Stimulated activated naive B cell treated with anti-CD40 and anti-IgM and Interleukin-4, amounts not matched to agents 10 μg/mL and 1 μg/mL and 100 μg/mL, for 72 hours (primary cell): ENCODE measurements around the gene PKD2.

ENCODE experiments used
- ATAC-seq, 2 donors: fragments of 150-1000 bp; cut with Tn5 transposase; replicated peaks; 2 replicates each; pipeline ENCODE4 v1.10.0; 2021; ENCODE audit warnings: moderate library complexity in 1 of 2
- DNase-seq: peaks from one replicate; pipeline ENCODE4 v3.0.0; 2021
- H3K27ac Mint-ChIP-seq: one replicate; pipeline ENCODE4 v1.8.0; 2022; ENCODE audit warnings: mild to moderate bottlenecking, mixed read lengths
- H3K27me3 Mint-ChIP-seq, 2 donors: one replicate each; pipeline ENCODE4 v1.8.0; 2022; ENCODE audit warnings: mixed read lengths in 2 of 2
- H3K36me3 Mint-ChIP-seq, 2 donors: one replicate each; pipeline ENCODE4 v1.8.0; 2022; ENCODE audit warnings: mixed read lengths in 2 of 2, mild to moderate bottlenecking in 1 of 2
- H3K4me1 Mint-ChIP-seq, 2 donors: one replicate each; pipeline ENCODE4 v1.8.0; 2022; ENCODE audit warnings: mixed read lengths in 2 of 2, mild to moderate bottlenecking in 1 of 2
- H3K4me3 Mint-ChIP-seq, 2 donors: one replicate each; pipeline ENCODE4 v1.8.0; 2022; ENCODE audit warnings: mild to moderate bottlenecking in 2 of 2, mixed read lengths in 2 of 2, moderate library complexity in 1 of 2
- H3K9me3 Mint-ChIP-seq, 2 donors: one replicate each; pipeline ENCODE4 v1.8.0; 2022; ENCODE audit warnings: mixed read lengths in 2 of 2, mild to moderate bottlenecking in 1 of 2

Gene PKD2

GRCh38 chr4:88007304-88008121 lies at the start of gene PKD2:
TSS of gene PKD2 (plus strand) at chr4:88007635. CDS start at chr4:88007734, 99 bp downstream.
- Mint-ChIP-seq H3K4me3 (peak within 1 kb of the TSS; percentile 82 to 88), H3K27me3 (peaks cover 10 to 16% of the 10 kb centered on the region in 2 donors), H3K9me3 (no peaks in the 10 kb centered on the region), H3K4me1 (peaks cover 15 to 36% of the 10 kb centered on the region in 2 donors), H3K27ac (peak within 1 kb of the TSS; percentile 86), H3K36me3 (peaks cover 3 to 9% of the 10 kb centered on the region in 2 donors)
- peak; percentile 88 to 91 for ATAC-seq
- peak; percentile 65 for DNase-seq

GRCh38 chr4:87961993-87962392 lies 45.4 kb upstream of the PKD2 start:
- no peaks in the 10 kb centered on the region for H3K9me3 Mint-ChIP-seq
- H3K27me3 Mint-ChIP-seq: no peaks in the 10 kb centered on the region

GRCh38 chr4:87962398-87963146 lies 44.9 kb upstream of the PKD2 start:
- ATAC-seq: no peak
- H3K27ac Mint-ChIP-seq: no peak overlapping the region
- DNase-seq: no peak
- no peaks in the 10 kb centered on the region for H3K9me3 Mint-ChIP-seq
- no peak overlapping the region for H3K4me3 Mint-ChIP-seq
- no peaks in the 10 kb centered on the region for H3K4me1 Mint-ChIP-seq
- H3K27me3 Mint-ChIP-seq: no peaks in the 10 kb centered on the region
- H3K36me3 Mint-ChIP-seq: no peaks in the 10 kb centered on the region

More at GRCh38 chr4:87961993-87962392, 45.4 kb upstream of the PKD2 start:
- no peak for DNase-seq
- Mint-ChIP-seq H3K27ac (no peak overlapping the region), H3K4me3 (no peak overlapping the region), H3K4me1 (no peaks in the 10 kb centered on the region), H3K36me3 (no peaks in the 10 kb centered on the region)
- ATAC-seq: no peak

- no peaks in the 10 kb centered on the region for H3K9me3 Mint-ChIP-seq
These were observed 41.9 kb upstream of the PKD2 start for GRCh38 chr4:87965501-87965975.

GRCh38 chr4:87966095-87966496 lies 41.3 kb upstream of the PKD2 start:
- DNase-seq: no peak
- Mint-ChIP-seq H3K9me3 (no peaks in the 10 kb centered on the region), H3K4me1 (no peaks in the 10 kb centered on the region), H3K36me3 (no peaks in the 10 kb centered on the region), H3K27ac (no peak overlapping the region), H3K27me3 (peaks cover 0 to 4% of the 10 kb centered on the region in 2 donors), H3K4me3 (no peak overlapping the region)
- ATAC-seq: no peak

More at GRCh38 chr4:87965501-87965975, 41.9 kb upstream of the PKD2 start:
- ATAC-seq (no peak), DNase-seq (no peak)
- no peak overlapping the region for H3K27ac Mint-ChIP-seq
- no peak overlapping the region for H3K4me3 Mint-ChIP-seq
- peaks cover 0 to 3% of the 10 kb centered on the region in 2 donors for H3K27me3 Mint-ChIP-seq
- H3K4me1 Mint-ChIP-seq: no peaks in the 10 kb centered on the region
- H3K36me3 Mint-ChIP-seq: no peaks in the 10 kb centered on the region

GRCh38 chr4:87967193-87967592 lies 40.2 kb upstream of the PKD2 start:
- H3K4me3 Mint-ChIP-seq: no peak overlapping the region
- DNase-seq (no peak), ATAC-seq (no peak)
- peaks cover 4 to 5% of the 10 kb centered on the region in 2 donors for H3K27me3 Mint-ChIP-seq
- H3K9me3 Mint-ChIP-seq: no peaks in the 10 kb centered on the region
- no peaks in the 10 kb centered on the region for H3K36me3 Mint-ChIP-seq
- no peaks in the 10 kb centered on the region for H3K4me1 Mint-ChIP-seq
- H3K27ac Mint-ChIP-seq: no peak overlapping the region

DNA sequence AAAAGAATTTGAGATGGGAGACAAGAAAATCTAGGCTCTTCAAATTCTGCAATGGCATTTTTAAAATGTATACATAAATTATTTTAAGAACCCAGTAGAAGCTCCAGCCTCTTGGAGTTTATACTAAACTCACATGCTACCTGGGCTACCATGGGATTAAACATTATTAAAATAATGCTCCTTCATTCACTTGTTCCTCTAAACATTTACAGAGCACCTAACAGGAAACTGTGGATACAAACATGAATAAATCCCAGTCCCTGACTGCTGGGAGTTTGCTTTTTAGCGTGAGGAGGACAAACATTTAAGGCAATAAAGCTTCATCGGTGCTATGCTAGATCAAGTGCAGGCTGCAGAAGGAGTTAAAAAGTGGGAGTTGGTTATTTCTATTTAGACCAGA lies 37.3 kb upstream of the PKD2 start:
- Mint-ChIP-seq H3K36me3 (no peaks in the 10 kb centered on the region), H3K27ac (no peak overlapping the region), H3K9me3 (no peaks in the 10 kb centered on the region), H3K4me3 (no peak overlapping the region), H3K27me3 (peaks cover 5 to 10% of the 10 kb centered on the region in 2 donors), H3K4me1 (peaks cover 0 to under 1% of the 10 kb centered on the region in 2 donors)
- DNase-seq (no peak), ATAC-seq (no peak)

DNA sequence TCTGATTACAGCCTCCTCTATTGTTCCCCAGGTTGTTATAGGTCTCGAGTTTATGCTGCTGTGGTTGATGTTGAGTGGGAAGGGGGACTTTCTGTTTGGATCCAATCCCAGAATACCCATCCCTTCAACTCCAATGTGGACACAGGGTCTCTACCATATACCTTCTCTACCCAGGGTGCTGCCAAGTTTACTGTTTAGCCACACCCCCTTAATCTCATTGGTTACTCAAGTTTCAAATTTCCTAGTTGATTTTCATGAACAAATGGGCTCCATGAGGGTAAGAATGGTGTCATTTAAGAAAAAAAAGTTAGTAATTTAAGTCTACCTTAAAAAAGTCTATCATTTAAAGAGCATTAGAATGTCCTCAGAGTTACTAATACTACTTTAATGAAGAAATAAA lies 35.6 kb upstream of the PKD2 start:
- no peak for DNase-seq

GRCh38 chr4:87973283-87974169 lies 33.9 kb upstream of the PKD2 start:
- no peaks in the 10 kb centered on the region for H3K9me3 Mint-ChIP-seq
- no peak overlapping the region for H3K4me3 Mint-ChIP-seq
- DNase-seq: no peak
- peak; percentile 66 to 72 for ATAC-seq
- no peaks in the 10 kb centered on the region for H3K36me3 Mint-ChIP-seq
- H3K27me3 Mint-ChIP-seq: peaks cover 5 to 19% of the 10 kb centered on the region in 2 donors
- H3K27ac Mint-ChIP-seq: no peak overlapping the region
- H3K4me1 Mint-ChIP-seq: peaks cover 4 to 7% of the 10 kb centered on the region in 2 donors

More for the DNA sequence above, 35.6 kb upstream of the PKD2 start:
- Mint-ChIP-seq H3K27me3 (peaks cover 5 to 14% of the 10 kb centered on the region in 2 donors), H3K27ac (no peak overlapping the region), H3K36me3 (no peaks in the 10 kb centered on the region), H3K9me3 (no peaks in the 10 kb centered on the region), H3K4me1 (peaks cover 4 to 7% of the 10 kb centered on the region in 2 donors), H3K4me3 (no peak overlapping the region)
- ATAC-seq: no peak

DNA sequence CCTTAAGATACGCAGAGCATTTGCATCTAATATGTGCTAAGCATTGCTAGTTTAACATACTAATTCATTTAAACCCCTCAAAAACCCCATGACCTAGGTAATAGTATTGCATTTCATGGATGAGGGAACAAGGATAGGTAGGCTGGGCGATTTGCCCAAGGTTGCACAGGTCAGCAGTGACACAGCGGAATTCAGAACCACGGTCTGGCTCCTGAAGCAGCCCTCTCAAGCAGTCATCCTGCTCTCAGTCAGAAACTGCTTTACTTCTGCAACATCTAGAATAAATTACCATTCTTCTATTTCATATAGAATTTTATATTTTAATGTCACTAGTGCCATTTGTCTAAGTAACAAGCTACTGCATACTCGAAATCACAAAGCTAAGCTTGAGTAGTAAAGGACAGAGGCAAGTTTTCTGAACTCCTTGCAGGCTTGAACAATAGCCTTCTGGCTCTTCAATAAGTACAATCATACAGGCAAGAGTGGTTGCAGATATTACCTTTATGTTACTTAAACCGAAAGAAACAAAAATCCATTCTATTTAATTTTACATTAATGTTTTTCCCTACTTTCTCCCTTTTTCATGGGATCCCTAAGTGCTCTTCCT lies 32.5 kb upstream of the PKD2 start:
- H3K4me3 Mint-ChIP-seq: peak overlapping the region; percentile 63 to 73
- H3K4me1 Mint-ChIP-seq: peaks cover 4 to 7% of the 10 kb centered on the region in 2 donors

GRCh38 chr4:87975466-87975865 lies 32.0 kb upstream of the PKD2 start, which contains the start of gene SPP1:
TSS of gene SPP1 (plus strand) at chr4:87975714. CDS start at chr4:87976896, 1,182 bp downstream.
- Mint-ChIP-seq H3K9me3 (no peaks in the 10 kb centered on the region), H3K27me3 (peaks cover 5 to 17% of the 10 kb centered on the region in 2 donors), H3K36me3 (no peaks in the 10 kb centered on the region), H3K4me1 (peaks cover 4 to 7% of the 10 kb centered on the region in 2 donors), H3K4me3 (peak within 1 kb of the TSS; percentile 63 to 73), H3K27ac (no peak within 1 kb of the TSS)
- peak; percentile 90 to 91 for ATAC-seq
- DNase-seq: no peak

More for the DNA sequence above, 32.5 kb upstream of the PKD2 start:
- Mint-ChIP-seq H3K9me3 (no peaks in the 10 kb centered on the region), H3K36me3 (no peaks in the 10 kb centered on the region), H3K27ac (no peak overlapping the region), H3K27me3 (peaks cover 5 to 19% of the 10 kb centered on the region in 2 donors)
- DNase-seq: no peak
- peak; percentile 38 to 41 for ATAC-seq

DNA sequence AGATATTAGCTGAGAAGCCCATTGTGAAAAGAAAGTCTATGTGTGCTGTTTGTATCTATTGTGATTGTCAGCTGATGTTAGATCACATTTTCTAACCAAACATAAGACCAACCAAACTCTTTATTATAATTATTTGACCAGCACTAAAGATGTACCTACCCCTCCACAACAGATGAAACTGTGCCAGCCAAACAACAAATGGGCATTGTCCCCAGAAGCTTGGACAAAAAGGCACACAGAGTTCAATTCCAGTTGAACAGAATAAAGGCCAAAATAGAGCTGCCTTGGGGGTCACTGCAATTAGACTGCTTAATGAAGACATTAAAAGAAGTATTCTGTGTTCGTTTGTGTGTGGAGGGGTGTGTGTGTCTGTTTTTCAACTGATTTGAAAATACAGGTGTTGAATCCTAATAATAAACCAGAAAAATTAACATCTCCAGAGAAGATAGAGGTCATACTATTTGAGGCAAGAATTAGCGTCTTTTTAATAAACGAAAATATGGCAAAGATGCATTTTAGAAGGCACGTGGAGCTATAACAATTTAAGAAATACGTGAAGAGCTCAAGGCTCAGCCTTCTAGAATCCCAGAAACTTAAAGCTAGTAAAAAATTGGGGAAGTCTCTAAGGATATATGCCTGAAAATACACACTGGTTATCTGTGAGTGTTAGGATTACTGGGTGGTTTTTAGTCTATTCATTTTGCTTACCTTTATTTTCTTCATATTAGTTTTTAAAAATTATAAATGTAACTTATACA lies 29.7 kb upstream of the PKD2 start:
- Mint-ChIP-seq H3K4me1 (peaks cover 5 to 7% of the 10 kb centered on the region in 2 donors), H3K4me3 (no peak overlapping the region), H3K27ac (no peak overlapping the region), H3K27me3 (peaks cover 0 to 14% of the 10 kb centered on the region in 2 donors), H3K36me3 (no peaks in the 10 kb centered on the region), H3K9me3 (no peaks in the 10 kb centered on the region)
- ATAC-seq (no peak), DNase-seq (no peak)

- Mint-ChIP-seq H3K4me1 (peaks cover 5 to 7% of the 10 kb centered on the region in 2 donors), H3K27me3 (peaks cover 0 to 12% of the 10 kb centered on the region in 2 donors), H3K4me3 (no peak overlapping the region), H3K9me3 (no peaks in the 10 kb centered on the region), H3K27ac (no peak overlapping the region), H3K36me3 (no peaks in the 10 kb centered on the region)
- DNase-seq (no peak), ATAC-seq (no peak)
These were observed 28.8 kb upstream of the PKD2 start for GRCh38 chr4:87978681-87979080.
